ENCODE results near the gene JPT1.

- no peak for TF ChIP-seq EZH2 (IDR thresholded peaks at IDR 0.05)
- peak; percentile 63 for TF ChIP-seq CTCF (IDR thresholded peaks at IDR 0.05)
Observed at GRCh38 chr17:75105126-75106080, 48.9 kb downstream of the JPT1 start.
